ENCODE data around the gene B3GALT6.

Gene B3GALT6

GRCh38 chr1:1227386-1227785 lies 4.7 kb upstream of the B3GALT6 start:
- no peak overlapping the region for H3K4me3 ChIP-seq (replicated peaks; ENCODE audit: insufficient read depth, low read length)
- H3K27ac ChIP-seq (replicated peaks), result no peak overlapping the region
- TF ChIP-seq POLR2AphosphoS5 (IDR thresholded peaks at IDR 0.05; ENCODE audit: low read depth) (no peak), CTCF (IDR thresholded peaks at IDR 0.05; ENCODE audit: insufficient read depth, low read length) (no peak), SPI1 (IDR thresholded peaks at IDR 0.05; ENCODE audit: borderline replicate concordance, low read depth) (no peak), GABPA (IDR thresholded peaks at IDR 0.05; ENCODE audit: low read depth) (no peak), REST (IDR thresholded peaks at IDR 0.05; ENCODE audit: insufficient replicate concordance, low read depth) (no peak)
- H3K27me3 ChIP-seq (ENCODE audit: insufficient read depth, poor library complexity, severe bottlenecking), result no peaks in the 10 kb centered on the region
- DNase-seq (ENCODE audit: low read depth in 1 of 2, low spot score in 1 of 2), result no peak

GRCh38 chr1:1228187-1228586 lies 3.9 kb upstream of the B3GALT6 start:
- TF ChIP-seq CTCF (IDR thresholded peaks at IDR 0.05; ENCODE audit: insufficient read depth, low read length) (no peak), POLR2AphosphoS5 (IDR thresholded peaks at IDR 0.05; ENCODE audit: low read depth) (no peak), SPI1 (IDR thresholded peaks at IDR 0.05; ENCODE audit: borderline replicate concordance, low read depth) (no peak), GABPA (IDR thresholded peaks at IDR 0.05; ENCODE audit: low read depth) (no peak)
- Histone ChIP-seq H3K27me3 (ENCODE audit: insufficient read depth, poor library complexity, severe bottlenecking) (no peaks in the 10 kb centered on the region), H3K4me3 (replicated peaks; ENCODE audit: insufficient read depth, low read length) (no peak overlapping the region), H3K27ac (replicated peaks) (no peak overlapping the region)
- DNase-seq (ENCODE audit: low read depth in 1 of 2, low spot score in 1 of 2), result no peak

DNA sequence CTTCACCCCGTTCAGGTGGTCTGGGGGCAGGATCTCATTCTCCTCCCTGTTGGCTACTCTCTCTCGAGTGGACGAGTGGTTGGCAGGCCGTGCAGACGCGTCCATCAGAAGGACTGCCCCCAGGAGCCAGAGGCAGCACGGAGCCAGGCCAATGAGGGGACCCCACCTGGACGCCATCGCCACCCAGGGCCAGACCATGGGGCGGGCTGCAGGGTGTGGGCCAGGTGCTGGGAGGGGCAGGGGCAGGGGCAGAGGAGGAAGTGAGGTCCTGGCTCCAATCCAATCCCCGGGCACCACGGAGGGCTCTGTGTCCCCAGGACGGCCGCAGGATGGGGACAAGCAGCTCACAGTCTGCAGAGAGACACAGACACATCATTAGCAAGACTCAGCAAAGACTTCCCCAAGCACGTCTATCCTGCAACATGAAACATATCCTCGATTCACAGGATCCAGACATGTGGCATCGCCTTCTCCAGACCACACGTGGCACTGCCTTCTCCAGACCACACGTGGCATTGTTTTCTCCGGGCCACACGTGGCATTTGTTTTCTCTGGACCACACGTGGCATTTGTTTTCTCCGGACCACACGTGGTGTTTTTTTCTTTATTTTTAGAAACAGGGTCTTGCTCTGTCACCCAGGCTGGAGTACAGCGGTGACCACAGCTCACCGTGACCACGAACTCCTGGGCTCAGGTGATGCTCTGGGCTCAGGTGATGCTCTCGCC lies 3.3 kb upstream of the B3GALT6 start:
- H3K4me3 ChIP-seq (replicated peaks; ENCODE audit: insufficient read depth, low read length), result no peak overlapping the region
- no peak overlapping the region for H3K27ac ChIP-seq (replicated peaks)
- H3K27me3 ChIP-seq (ENCODE audit: insufficient read depth, poor library complexity, severe bottlenecking), result no peaks in the 10 kb centered on the region
- DNase-seq (ENCODE audit: low read depth in 1 of 2, low spot score in 1 of 2), result no peak
- TF ChIP-seq GABPA (IDR thresholded peaks at IDR 0.05; ENCODE audit: low read depth), result no peak
- no peak for TF ChIP-seq POLR2AphosphoS5 (IDR thresholded peaks at IDR 0.05; ENCODE audit: low read depth)
- no peak for TF ChIP-seq REST (IDR thresholded peaks at IDR 0.05; ENCODE audit: insufficient replicate concordance, low read depth)
- no peak for TF ChIP-seq SPI1 (IDR thresholded peaks at IDR 0.05; ENCODE audit: borderline replicate concordance, low read depth)
- no peak for TF ChIP-seq CTCF (IDR thresholded peaks at IDR 0.05; ENCODE audit: insufficient read depth, low read length)

DNA sequence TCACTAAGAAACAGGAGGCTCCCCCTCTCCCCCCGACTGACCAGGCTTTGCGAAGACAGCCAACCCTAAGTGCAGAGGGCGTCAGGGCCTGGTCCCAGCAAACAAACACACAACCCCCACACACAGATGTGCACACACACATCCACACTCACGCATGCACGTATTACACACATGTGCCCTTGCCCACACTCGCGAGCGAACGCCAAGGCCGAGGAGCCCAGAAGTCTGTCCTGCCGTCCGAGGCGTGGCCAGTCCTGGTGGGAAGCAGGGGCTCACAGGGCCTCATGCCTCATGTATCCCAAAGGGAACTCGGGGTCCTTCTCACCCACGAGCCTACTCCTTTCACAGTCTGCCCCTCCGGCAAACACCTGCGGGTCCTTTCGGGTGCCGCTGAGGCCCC lies 2.3 kb upstream of the B3GALT6 start:
- no peak for DNase-seq (ENCODE audit: low read depth in 1 of 2, low spot score in 1 of 2)
- TF ChIP-seq GABPA (IDR thresholded peaks at IDR 0.05; ENCODE audit: low read depth), result no peak
- no peak for TF ChIP-seq REST (IDR thresholded peaks at IDR 0.05; ENCODE audit: insufficient replicate concordance, low read depth)
- no peak for TF ChIP-seq SPI1 (IDR thresholded peaks at IDR 0.05; ENCODE audit: borderline replicate concordance, low read depth)
- TF ChIP-seq POLR2AphosphoS5 (IDR thresholded peaks at IDR 0.05; ENCODE audit: low read depth), result no peak
- TF ChIP-seq CTCF (IDR thresholded peaks at IDR 0.05; ENCODE audit: insufficient read depth, low read length), result no peak
- H3K27ac ChIP-seq (replicated peaks), result no peak overlapping the region
- no peak overlapping the region for H3K4me3 ChIP-seq (replicated peaks; ENCODE audit: insufficient read depth, low read length)
- H3K27me3 ChIP-seq (ENCODE audit: insufficient read depth, poor library complexity, severe bottlenecking), result no peaks in the 10 kb centered on the region

Data from HL-60 (cell line).